ENCODE data around the gene EVX1. TPM values are rescaled to one million over a fixed set of nuclear protein-coding genes. Genes with fewer than 3 reads are reported as not detected.

The EVX1 gene
- total RNA-seq: not detected in 2 replicates

DNA sequence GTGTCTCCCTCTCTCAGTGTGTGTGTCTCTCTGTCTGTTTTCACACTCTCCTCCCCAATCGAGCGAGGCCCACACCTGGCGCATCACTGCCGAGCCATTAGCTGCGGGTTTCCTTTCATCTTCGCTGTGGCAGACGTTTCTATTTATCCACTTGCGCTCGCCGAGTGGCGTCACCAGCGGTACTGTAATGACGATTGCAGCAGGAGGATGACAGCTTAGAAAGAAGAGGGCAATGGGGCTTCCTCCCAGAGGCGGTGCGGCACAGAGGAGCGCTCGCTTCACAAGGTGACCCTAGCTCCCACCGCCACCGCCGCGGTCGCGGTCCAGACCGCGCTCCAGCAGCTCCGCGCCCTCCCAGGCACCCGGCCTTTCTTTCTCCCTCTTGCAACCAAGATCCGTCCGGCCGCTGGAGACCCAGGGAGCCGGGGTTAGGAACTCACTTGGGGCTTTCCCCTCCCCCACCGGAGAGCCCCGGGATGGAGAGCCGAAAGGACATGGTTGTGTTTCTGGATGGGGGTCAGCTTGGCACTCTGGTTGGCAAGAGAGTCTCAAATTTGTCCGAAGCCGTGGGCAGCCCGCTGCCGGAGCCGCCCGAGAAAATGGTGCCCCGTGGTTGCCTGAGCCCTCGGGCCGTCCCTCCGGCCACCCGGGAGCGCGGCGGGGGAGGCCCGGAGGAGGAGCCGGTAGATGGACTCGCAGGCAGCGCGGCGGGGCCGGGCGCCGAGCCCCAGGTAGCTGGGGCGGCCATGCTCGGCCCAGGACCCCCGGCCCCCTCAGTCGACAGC, at the start of gene EVX1:
EVX1 (plus strand) TSS at position 248 of the 785 bp plus-strand sequence; CDS start at position 477, 229 bp downstream.
- no peak for DNase-seq

DNA sequence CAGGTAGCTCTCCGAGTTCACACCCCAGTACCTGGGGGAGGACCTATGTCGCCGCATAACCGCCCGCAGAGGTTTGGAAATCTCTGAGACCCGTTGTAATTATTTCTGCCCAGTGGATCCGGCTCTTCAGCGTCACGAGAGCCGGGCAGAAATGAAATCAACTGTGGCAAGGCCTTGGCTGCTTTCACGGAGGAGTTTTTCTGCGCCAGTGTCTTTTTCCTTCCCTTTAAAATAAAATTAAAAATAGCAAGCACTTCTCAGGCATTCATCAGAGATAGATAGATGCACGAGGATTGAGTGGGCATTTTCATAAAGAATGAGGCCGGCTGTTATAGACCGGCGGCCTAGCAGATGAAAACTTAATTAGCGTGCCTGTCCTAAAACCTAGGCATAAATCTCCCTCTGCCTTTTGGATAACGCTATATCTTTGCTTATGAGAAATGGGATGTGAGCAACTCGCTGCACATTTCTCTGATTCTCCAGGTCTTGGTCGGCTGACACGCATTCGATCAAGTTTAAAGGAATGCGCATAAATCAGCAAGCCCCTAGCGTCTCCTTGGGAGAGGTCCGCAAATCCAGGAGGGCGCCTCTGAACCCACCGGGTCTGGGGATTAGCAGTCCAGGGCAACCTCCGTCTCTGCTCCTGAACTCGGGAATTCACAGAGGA, 49.1 kb upstream of the EVX1 start:
- no peak for DNase-seq

DNA sequence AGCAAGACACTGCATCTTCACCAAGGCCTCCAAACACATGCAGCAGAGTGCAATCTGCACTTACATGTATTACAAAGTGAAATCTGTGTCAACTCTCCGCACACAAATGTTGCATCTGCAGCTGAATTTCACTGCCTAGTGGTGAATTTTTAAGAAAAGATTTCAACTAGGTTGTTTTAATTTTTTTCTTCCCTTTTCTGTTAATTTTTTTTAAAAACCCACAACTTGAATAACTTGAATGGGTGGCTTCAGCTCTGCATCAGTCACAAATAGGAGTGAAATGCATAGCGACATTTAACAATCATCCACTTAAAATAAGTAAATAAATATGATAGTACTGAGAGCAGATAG, 48.6 kb upstream of the EVX1 start:
- no peak for DNase-seq

DNA sequence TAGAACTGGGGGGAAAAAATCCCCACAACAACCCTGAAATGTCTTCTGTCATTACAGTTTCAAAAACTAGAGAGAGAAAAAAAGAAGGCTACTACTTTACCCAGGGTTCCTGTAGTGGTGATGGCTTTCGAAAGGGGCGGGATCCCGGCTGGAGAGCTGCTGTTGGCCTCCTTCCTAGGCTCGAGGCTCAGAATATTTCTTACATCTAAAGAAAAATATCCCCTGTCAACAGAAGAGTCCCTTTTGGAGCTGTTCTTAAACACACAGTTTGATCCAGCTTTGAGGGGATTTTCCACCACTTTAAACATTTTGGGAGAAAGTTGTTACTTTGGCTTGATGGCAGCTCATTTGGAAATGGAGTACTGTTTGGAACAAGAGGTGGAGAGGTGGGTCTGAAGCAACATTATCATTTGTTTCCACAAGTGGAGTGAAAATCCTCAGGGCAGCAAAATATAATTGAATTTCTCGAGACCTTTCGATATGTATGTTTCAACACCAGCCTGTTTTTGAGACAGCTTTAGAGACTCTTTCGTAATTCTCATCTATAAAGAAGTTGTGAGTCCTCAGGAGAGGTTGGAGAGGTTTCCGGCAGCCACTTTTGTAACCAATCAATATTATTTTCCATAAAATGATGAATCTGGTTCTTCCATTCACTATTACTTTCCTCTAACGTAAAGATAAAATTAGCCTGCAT, 47.8 kb upstream of the EVX1 start:
- no peak for DNase-seq

DNA sequence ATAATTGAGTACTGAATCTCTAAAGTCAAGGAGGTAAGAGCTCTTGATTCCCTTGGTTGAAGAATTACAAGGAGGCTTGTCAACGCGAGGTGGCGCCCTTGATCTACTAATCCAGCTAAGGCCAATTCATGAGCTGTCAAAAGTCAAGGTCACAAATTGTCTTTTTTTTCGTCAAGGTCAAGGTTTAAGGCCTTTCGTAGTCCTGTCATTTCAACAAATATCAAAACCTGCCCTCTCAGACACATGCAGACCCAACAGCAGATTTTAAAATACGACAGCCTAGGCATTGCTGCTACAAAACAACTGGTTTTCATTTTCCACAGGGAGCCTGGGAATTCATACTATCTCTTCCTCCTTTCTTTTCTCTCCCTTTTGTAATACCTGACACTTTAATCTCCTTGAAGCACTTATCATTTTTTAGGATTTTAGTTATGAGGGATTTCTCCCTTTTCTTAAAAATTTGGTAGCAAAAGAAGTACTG, 46.3 kb upstream of the EVX1 start:
- DNase-seq: peak; percentile 90

DNA sequence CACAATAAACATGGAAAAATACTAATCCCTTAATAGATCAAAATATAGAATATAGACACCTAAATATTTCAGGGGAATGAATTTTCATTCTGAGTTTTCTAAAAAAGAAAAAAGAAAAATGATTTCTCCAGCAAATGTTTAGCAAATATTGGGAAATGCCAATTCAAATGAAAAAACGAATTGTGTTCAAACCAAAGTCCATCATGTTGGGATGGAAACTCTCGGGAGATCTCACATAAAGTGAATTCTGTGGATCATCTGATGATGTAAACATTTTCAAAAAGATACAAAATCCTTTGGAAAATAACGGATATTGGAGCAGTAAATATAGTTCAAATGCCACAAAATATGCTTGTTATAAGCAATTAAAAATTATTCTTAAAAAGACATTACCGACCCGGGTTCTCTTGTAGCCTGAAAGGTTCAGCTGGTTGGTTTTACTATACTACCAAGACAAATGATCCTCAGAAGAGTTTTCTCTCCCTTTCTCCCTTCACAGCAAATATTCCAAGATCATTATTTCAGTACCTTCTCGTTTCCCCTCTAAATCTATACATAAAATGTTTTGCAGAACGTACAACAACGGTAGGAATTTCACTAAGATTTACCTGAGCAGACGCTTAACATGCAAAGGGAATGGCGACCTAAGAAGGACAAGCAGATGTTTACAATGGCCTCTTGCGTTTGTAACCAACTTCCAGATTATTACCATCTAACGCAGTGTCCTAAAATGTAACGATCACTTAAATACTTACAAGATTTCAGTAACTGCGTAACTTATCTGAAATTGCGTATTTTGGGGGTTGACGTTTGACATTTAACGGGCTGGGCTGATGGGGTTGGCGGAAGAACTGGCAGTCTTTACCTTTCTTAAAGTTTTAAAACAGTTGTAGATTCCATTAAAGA, 45.2 kb upstream of the EVX1 start:
- DNase-seq: no peak

DNA sequence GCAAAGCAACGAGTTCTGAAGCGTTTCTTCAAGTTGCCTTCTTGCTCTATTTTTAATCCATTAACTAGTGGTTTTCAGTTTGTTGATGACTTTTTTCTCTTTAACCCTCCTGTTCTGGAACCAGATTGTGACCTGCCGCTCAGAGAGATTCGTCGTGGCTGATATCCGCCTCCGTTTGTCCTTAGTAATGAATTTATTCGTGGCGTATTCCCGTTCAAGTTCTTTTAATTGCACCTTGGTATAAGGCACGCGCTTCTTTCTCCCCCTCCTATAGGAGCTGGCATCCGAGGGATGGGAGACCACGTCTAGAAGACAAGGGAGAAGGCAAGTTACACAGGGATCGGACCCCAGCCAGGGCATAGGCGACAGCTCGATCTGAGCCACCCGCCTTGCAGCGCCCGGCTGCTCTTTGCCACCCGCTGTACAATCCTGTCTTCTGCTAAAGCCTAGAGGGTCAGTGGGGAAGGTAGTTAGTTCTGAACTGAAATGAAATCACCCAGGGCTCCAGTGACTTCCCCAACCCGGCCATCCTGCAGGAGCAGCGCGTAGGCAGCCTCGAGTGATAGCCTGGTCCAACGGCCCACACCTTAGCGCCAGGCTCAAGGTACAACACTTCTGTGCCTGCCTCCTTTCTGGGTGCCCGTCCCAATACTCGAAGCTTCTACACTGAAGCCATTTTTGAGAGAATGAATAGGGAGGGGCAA, 44.3 kb upstream of the EVX1 start:
- DNase-seq: no peak

DNA sequence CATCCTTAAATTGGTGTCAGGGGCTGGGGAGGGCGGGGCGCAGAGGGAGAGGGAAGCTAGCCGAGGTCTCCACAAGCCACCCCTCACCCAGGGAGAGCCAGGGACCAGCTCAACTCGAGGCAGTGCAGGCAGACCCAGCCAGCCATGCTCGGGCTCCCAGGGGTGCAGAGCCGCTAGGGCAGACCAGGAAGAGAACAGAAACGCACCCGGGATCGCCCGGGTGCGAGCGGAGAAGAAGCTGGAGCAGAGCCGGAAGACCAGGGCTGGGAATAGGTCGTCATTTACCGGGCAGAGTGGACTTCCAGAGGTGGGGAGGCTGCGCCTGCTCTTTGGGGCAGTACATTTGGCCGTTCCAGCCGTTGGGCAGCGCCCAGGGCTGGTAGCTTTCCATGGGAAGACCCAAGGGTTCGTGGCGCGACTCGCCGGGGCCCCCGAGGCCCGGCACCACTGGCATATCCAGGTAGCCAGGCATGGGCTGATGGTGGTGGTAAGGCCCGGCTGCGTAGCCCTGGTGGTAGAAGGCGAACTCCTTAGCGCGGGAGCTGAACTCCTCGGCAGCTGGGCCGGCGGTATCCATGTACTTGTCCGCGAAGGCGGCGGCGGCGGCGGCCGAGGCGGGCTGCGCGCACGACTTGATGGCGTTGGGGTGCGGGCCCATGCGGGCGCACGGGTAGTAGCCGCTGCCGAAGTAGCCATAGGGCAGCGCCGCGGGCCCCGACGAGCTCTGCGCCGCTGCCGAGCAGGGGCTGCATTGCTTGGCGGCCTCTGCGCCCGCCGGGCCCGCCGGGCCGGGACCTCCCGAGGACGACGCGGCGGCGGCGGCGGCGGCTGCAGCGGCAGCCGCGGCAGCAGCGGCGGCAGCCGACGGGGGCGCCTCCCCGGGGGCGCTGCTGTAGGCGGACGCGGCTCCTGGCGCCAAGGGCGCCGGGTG, 43.5 kb upstream of the EVX1 start:
- peak; percentile 48 for DNase-seq

DNA sequence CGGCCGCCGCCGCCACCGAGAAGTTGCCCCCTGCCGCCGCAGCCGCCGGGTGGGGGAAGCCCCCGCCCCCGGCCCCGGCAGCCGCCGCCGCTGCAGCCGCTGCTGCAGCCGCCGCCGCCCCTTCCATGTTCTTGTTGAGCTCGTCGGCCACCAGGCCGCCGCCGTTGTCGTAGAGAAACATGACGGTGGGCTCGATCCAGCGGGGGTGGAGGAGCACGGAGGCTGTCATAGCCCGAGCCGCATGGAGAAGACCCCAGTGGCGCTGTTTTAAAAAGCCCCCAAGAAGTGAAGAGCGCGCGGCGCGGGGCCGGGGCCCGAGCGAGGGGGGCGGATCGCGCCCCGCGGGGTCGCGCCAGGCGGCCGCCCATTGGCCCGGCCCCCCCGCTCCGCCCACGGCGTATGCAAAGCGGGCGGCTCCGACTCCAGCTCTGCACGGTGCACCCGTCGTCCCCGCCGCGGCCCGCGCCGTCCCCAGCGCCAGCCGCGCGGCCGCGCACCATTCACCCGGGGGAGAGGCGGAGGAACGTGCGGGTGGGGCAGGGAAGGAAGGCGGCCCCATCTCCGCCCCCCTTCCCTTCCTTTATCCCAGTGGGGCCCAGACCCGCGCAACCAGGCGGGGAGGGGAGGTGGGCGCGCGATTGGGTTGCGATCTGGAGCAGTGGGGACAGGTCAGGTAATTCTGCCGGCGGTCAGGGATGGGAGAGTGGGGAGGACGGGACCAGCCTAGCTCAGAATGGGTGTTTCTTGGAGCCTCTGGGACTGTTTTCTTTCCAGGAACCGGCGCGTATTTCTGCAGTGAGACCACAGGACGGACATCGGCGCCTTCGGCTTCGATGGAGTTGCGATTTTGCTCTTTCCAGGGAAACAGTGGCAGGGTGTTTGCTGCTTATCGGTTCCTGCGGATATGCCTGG, 42.5 kb upstream of the EVX1 start, which contains the start of gene HOXA13:
HOXA13 (minus strand) TSS at position 243 of the 912 bp plus-strand sequence; CDS start at position 229, 14 bp downstream.
- DNase-seq: no peak

DNA sequence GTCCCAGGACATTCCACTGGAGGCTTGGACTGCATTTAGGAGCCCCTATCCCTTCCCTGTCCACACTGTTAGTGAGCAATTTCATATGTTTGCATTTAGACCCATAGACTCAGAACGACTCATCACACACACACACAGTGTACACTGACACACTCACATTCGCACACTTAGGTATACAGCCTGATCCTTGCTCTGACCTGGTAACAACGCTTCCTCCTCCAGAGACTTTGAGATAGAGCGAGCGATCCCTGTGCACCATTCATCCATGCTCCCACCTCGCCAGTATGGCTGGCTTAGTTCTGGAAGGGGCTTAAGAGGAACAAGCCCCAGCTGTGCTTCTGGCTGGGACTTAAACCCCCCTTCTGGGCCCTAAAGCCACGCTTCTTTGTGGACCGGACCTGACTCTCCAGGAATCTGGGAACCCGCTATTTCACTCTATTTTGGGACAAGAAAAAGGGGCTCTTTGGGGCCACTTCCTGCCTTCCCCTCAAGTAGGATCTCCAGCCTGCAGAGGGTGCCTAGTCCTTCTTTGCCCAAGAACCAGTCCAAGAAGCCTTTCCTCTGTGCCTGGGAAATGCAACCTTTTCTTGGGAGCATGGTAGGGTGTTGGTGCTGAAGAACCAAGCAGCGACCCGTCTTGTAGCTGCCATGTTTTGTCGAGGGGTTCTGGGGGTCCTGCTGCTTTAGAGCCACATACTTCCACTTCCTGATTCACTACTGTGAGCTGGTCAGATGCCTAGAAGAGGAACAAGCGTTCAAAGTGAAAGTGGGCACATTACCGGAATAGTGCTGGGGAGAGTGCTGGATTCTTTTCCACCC, 41.6 kb upstream of the EVX1 start:
- no peak for DNase-seq

DNA sequence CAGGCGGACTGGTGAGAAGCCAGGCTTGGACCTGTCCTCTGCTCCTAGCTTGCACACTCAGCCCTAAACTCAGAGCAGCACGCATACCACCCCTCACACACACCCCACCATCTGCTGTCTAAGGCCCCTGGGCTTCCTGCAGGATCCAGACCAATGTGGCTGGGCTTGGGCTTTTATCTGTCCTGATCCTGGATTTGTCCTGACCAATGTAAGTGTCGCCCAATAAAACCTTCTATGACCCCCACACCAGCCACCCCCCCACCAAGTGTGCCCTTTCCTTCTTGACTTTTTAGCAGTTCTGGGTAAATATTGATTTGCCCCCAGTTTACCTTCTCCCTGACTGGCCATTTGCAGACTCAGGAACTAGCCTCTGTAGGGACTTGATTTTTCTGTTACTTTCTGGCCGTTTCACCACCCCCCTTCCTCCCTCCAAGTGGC, 41.0 kb upstream of the EVX1 start:
- DNase-seq: no peak

DNA sequence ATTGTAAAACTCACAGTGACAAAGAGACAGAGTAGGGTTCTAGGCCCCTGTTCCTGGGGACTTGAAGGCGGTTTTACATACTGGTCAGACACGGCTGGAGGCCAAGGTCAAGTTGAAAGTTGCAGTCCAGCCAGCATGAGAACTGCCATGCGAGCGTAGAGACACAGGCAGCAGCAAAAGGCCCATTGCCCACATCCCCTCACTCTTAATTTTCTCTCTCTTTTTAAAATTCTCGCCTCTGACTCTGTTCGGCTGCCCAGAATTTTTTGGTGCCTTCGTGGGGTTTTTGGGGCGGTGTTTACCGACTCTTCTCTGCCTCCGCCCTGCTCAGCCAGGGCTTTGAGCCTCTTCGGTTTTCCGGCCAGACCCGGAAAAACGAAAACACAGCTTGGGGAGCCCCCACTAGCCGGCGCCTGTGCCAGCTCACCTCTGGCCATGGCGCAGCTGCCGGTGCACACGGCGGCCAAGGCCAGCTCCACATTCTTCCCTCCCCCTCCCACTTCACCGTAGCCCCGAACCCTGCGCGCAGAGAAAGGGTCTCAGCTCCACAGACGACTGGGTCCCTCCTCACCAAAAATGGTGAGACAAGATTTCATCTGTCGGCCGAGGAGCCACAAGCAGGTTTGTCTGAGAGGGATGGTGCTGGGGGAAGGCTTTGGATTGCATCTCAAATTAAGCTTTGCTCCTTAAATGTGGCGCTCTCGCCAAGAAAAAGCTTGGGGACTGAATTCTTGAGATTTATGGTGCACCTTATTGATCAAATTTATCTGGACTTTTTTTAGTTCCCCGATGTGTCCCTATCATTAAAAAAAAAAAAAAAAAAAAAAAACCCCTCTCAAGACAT, 40.4 kb upstream of the EVX1 start:
- DNase-seq: no peak

DNA sequence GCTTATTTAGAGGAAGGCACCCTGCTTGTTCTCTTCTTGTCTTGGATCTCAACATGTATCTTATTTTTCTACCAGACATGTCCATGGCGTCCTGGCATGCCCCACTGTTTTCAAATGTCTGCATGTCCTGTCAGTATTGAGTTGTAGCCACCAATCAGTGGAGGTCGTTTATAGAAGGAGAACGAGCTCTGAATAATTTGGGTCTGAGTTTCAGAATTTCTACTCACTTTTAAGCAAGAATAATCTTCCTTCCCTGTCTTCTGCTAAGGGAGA, 39.8 kb upstream of the EVX1 start:
- DNase-seq: no peak

DNA sequence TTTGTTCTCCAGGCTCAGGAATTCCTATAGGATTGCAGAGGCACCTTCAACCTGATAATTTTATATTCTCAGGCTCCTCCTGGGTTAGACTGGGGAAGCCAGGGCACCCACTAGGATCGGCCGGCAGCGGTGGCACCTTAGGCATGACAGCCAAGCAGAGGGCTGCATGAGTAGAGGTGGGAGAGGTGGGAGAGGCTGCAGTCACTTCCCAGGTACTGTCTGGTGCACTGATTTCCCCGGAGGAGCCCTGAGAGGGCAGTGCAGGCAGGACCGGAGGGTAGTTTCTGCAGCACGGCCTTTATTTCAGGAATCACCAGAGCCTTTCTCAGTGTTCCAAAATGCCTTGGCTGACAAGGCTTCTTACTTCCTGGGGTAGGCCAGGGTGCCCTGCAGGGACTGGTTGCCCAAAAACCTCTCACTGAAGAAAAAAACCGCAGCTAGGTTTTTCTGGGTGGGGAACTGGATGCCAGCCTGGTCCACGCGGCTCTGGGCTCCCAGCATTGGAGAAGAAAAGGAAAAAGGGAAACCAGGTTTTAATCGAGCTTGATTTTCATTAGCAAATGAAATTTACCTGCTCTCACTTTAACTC, 39.1 kb upstream of the EVX1 start:
- no peak for DNase-seq

DNA sequence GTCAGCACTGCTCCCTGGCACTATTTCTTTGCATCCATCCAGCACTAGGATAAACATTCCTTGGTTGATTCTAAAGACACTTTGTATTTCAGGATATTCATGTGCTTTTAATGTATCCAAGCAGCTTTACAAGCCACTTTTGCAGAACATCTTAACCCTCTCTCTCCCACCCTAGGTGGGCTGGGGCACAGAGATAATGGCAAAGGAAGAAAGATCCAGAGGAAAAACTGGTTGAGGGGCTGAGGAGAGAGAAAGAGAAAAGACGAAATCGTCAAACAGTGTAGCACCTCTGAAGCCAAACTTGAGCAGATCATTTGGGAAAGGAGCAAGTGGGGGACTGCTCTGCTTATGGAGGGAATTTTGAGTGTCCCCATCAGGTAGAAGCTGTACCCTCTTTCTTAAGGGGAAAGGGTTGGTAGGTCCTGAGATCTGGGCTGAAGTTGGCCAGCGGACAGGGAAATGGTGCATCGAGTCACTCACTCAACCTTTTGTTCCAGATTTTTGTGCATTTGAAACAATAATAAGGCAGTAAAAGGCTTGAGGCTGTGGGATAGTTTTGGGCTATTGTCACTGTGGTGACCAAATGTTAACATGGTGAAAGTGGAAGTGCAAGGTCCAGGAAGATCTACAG, 38.5 kb upstream of the EVX1 start:
- DNase-seq: no peak

DNA sequence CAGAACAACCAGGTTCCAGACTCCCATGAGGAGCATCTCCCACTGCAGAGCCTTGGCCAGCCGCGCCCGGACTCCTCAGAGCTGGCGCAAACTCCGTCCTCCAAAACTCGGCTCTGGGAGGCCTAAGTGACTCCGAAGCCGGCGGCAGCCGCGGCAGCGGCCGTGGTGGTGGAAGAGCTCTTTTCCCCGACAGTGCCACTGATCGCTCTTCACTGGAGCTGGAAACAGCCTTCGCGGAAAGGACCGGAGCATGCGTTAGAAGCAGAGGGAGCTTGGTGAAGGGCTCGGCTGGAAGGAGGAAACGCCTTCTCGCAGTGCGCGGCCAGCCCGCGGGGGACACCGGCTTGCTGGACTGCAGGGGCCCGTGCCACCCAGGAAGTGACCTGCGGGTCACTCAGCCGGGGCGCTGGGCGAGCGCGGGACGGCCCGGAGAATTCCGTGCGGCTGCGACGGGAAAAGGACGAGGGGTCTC, 37.7 kb upstream of the EVX1 start:
- DNase-seq: no peak

Data from dermis blood vessel endothelial cell (primary cell).